GM21717 (cell line): Measurements from ENCODE around the gene CEACAM1.
"Not testable (repeated sequence)": the region's sequence is repeated elsewhere in the genome, so short reads cannot be mapped to it uniquely, and the experiment has no call there.

ENCODE experiments used
- ATAC-seq: cut with Tn5 transposase; IDR thresholded peaks from one replicate; pipeline ENCODE4 v1.9.1; 2021; ENCODE audit warnings: mild to moderate bottlenecking, moderate library complexity; ENCODE audit not compliant: unreplicated experiment

Gene CEACAM1

DNA sequence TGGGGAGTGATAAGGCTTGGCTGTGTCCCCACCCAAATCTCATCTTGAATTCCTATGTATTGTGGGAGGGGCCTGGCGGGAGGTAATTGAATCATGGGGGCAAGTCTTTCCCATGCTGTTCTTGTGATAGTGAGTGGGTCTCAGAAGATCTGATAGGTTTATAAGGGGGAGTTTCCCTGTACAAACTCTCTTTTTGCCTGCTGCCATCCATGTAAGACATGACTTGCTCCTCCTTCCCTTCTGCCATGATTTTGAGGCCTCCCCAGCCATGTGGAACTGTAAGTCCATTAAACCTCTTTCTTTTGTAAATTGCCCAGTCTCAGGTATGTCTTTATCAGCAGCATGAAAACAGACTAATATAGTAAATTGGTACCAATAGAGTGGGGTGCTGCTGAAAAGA, 20.8 kb upstream of the CEACAM1 start:
- ATAC-seq = not testable (repeated sequence)

DNA sequence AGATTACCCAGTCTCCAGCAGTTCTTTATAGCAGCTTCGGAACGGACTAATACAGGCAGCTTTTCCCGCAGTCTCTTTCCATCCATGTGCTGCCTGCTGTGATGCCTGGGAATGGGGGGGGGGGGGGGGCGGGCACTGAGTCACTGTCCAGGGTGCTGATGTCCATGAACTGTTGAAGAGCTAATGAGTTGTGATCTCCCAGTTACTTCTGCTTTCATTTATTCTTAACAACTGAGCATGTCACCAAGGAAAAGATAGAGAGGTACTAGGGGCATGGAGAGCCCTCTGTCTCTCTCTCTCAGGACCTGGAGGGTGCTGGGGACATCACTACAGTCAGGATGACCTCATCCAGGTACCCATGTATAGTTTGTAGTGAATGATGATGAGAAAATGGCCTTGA, 20.3 kb upstream of the CEACAM1 start:
- ATAC-seq = no peak

GRCh38 chr19:42547929-42548328, 19.6 kb upstream of the CEACAM1 start:
- no peak for ATAC-seq

DNA sequence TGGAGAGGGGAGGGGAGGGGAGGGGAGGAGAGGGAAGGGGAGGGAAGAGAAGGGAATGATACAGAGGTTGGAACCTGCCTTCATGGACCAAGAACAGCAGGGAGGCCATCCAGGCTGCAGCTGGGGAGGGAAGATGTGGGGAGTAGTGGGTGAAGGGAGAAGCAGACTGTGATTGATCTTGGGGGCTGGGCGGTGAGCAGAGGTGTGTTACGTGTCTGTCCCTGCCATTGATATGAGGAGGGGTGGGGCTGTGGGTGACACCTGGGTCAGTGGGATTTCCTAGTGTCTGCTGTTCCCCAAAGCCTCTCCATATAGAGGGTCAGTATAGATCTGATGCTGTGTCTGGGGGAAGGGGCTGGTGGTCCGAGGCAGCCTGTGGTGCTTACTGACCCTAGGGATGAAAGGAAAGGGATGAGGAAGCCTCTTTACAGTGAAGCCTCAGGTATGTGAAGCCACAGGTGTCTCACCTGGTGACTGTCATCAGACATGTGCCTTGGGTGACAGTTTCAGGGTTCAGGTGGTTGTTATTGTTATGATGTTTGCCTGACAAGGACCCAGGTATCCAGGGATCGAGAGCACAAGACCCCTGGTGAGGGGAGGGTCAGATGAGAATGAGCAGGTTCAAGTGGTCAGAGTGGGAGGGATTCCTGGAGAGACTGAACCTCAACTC, 18.7 kb upstream of the CEACAM1 start:
- no peak for ATAC-seq

- no peak for ATAC-seq
Observed at GRCh38 chr19:42544146-42544545, 15.9 kb upstream of the CEACAM1 start.

DNA sequence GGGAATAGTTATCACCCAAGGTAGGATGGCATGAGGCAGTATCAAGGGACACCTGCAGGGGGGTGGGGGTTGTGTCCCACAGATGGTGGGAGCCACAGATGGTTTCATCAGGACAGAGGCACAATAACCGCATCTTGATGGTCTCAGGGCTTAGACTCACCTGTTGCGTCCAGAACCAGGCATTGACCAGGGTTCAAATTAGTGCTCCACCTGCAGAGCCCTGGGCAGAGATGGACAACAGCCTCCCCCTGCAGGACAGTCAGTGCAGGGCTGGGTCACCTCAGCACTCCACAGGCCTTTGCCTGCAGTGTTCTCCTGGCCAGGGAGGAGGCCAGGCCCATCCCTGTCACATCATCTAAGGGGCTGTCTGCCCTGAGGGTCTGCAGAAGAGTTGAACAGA, 14.5 kb upstream of the CEACAM1 start:
- ATAC-seq = no peak

DNA sequence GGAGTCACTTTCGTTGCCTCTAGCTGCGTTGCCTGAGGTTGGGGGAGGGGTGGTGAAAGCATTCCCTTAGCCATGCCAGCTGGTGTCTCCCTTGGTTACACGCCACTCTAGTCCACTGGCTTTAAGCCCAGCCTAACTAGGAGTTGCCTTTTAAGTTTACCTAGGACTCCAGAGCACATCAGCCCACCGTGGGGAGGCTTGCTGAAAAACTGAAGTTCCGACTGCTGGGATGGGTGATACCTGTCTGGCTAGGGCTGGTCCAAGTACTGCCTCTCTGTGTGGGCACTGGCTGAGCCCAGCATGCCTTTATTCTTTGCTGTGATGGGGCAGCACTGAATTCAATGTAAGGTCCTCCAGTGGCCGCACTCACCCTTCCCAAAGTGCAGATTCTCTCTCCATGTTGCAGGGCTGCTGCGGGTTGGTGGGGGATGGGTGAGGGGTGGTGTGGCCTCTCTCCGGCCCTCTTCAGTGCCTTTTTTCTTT, 11.8 kb upstream of the CEACAM1 start:
- ATAC-seq = no peak

DNA sequence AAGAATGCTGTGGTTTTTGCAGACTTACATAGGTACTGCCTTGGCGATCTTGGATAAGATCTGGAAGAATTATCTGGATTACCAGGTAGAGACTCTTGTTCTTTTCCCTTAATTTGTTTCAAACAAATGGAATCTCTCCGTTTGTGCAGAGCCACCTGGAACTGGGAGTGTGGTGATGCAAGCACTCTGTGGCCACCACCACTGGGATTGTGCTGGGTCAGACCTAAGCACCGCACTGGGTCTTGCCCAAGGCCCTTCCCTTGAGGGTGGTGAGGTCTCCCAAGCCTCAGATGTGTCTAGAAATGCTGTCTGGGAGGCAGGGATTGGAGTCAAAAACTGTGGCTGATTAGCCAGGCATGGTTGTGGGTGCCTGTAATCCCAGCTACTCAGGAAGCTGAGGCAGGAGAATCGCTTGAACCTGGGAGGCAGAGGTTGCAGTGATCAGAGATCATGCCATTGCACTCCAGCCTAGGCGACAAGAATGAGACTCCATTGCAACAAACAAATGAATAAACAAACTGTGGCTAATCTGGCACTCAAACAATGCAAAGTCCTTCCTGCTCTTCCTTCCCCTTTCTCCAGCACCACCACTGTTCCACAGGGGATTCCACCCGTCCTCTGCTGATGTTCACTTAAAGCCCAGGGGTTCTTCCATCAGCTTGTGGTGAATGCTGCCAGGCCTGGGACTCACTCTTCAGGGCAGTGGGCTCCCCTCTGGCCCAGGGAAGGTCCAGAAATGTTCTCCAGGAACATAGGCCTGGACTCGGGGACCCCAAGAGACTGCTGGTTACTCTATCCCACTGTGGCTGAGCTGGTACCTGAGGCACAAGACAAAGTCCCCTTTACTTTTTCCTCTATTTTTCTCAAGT, 10.8 kb upstream of the CEACAM1 start:
- ATAC-seq = no peak

DNA sequence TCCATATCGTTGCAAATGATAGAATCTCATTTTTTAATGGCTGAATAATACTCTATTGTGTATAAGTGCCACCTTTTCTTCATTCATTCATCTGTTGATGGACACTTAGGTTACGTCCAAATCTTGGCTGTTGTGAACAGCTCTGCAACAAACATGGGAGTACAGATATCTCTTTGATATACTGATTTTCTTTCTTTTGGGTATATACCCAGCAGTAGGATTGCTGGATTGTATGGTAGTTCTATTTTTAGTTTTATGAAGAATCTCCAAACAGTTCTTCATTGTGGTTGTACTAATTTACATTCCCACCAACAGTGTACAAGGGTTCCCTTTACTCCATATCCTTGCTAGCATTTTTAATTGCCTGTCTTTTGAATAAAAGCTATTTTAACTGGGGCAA, 7.0 kb upstream of the CEACAM1 start:
- ATAC-seq = not testable (repeated sequence)

DNA sequence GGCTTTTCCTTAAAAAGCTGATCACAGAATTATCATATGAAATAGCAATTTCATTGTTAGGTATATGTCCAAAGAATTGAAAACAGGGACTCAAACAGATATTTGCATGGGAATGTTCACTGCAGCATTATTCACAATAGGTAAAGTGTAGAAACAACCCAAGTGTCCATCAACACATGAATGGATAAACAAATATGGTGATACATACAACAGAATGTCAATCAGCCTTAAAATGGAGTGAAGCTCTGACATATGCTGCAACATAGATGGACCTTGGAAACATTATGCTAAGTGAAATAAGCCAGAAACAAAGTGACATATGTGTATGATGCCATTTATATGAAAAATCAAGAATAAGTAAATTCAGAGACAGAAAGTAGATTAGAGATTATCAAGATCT, 6.1 kb upstream of the CEACAM1 start:
- ATAC-seq = no peak

- ATAC-seq = no peak
Observed at GRCh38 chr19:42532891-42533290, 4.6 kb upstream of the CEACAM1 start.

DNA sequence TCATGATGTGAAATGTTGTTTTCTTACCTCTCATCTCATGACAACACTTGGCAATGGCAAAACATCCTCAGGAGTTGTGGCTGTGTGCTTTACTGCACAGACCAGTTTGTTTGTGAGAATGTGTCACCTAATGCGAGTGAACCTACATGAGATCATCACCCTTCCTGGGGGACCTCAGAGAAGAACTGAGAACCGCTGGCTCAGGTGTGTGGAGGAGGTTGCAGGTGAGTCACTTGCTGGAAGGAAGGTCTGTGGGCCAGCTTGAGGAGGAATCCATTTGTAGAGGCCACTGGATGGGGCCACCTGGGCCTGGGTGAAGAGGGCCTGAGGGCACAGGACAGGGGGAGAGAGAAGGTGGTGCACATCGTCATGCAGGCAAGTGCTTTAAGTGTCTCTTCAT, 3.0 kb upstream of the CEACAM1 start:
- no peak for ATAC-seq

DNA sequence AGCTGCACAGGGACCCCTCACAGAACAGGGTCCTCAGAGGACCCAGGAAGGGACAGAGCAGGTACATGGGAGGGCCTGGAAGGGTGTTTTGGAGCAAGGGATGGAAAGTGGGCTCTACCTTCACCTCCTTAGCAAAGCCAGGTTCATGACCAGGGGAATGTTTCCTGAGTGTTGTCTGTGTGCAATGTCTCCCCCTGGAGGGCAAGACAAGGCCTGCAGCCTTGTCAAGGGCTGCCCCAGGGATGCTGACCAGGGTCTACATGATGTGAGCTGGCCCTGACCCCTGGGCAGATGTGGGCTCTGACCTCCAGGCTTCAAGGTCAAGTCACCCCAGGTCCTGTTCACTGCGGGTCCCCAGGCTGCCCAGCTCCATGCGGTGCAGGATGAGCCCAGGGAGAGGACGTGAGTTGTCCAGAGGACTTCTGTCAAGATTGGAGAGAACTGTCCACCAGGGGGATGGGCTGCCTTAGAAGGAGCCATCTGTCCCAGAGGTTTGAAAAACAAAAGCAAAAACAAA, 1.0 kb upstream of the CEACAM1 start:
- no peak for ATAC-seq

DNA sequence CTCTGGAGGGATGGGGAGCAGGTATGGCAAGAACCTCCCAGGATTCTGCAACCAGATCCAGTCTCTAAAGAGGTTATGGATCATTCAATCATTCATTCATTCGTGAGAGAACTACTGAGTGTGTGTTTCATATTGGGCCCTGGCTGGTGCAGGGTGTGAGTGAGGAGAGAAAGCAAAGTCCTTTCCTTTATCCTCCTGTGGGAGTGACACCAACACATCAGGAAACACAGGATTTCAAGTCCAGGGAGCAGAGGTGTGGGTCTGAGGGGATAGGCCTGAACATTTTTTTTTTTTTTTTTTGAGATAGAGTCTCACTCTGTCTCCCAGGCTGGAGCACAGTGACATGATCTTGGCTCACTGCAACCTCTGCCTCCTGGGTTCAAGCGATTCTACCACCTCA, 3.3 kb downstream of the CEACAM1 start:
- ATAC-seq = no peak

GRCh38 chr19:42524250-42524649, 4.0 kb downstream of the CEACAM1 start:
- no peak for ATAC-seq

- ATAC-seq = not testable (repeated sequence)
Observed at GRCh38 chr19:42522262-42522661, 6.0 kb downstream of the CEACAM1 start.

DNA sequence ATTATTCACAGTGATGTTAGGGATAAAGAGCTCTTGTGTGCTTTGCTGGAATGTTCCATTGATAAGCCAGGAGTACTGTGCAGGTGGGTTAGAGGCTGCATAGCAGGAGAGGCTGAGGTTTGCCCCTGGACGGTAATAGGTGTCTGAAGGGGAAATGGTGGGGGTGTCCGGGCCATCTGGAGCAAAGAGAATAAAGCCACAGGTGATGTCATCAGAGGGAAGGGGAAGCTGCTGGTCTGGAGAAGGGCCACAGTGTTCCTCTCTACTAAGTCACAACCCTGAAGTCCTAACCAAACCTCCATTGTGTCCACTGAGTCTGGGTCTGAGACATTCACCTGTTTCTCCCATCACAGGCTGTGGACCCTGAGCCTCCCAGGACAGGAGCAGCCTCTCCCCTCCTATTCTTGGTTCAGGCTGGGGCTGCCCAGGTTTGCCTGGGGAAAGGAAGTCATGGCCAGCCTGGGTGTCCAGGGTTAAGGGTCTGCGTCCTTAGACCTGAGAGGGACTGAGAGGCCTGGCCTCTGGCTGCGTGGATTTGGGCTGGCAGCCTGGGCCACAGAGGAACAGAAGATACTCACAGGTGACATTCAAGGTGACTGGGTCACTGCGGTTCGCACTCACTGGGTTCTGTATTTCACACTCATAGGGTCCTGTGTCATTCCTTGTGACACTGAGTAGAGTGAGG, 6.8 kb downstream of the CEACAM1 start:
- no peak for ATAC-seq

- ATAC-seq = no peak
Observed at GRCh38 chr19:42519108-42519507, 9.2 kb downstream of the CEACAM1 start.

- ATAC-seq = no peak
Observed at GRCh38 chr19:42516771-42517170, 11.5 kb downstream of the CEACAM1 start.

GRCh38 chr19:42515241-42515832, 12.9 kb downstream of the CEACAM1 start:
- no peak for ATAC-seq

DNA sequence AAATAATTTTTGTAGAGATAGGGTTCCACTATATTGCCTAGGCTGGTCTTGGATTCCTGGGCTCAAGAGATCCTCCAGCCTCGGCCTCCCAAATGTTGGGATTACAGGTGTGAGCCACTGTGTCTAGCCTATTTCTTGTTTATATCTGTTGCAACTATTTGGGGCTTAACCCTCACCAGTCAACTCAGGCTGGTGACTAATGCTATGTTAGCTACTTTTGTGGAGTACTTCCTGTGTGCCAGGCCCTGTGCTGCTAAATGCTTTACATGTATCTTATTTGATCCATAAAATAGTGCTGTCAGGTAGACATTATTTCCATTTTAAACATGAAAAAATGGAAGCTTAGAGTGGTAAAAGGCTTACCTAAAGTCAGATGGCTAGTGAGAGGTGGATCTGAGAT, 13.8 kb downstream of the CEACAM1 start:
- ATAC-seq = no peak
